Testis (tissue), 3 donors: ENCODE results near the gene NPAS1. TPM values are rescaled to one million over a fixed set of nuclear protein-coding genes. Genes with fewer than 3 reads are reported as not detected.

Source experiments
- DNase-seq: peaks from one replicate; pipeline ENCODE4 v3.0.0-alpha.2; 2019
- H3K27ac ChIP-seq, 2 donors: fragments of 200-600 bp; sonication (generic); one replicate each; pipeline ENCODE4 v1.5.1; 2019
- H3K27me3 ChIP-seq: fragments of 200-600 bp; sonication (generic); one replicate; pipeline ENCODE4 v1.5.1; 2019
- H3K36me3 ChIP-seq: fragments of 200-600 bp; sonication (generic); one replicate; pipeline ENCODE4 v1.5.1; 2017; ENCODE audit warnings: low read depth; ENCODE audit errors: missing control alignments
- H3K4me1 ChIP-seq: fragments of 200-600 bp; sonication (generic); one replicate; pipeline ENCODE4 v1.5.1; 2019
- H3K4me3 ChIP-seq, 2 donors: fragments of 200-600 bp; sonication (generic); one replicate each; pipeline ENCODE4 v1.5.1; 2017 to 2019
- H3K9me3 ChIP-seq: fragments of 200-600 bp; sonication (generic); one replicate; pipeline ENCODE4 v1.5.1; 2017
- POLR2A ChIP-seq: fragments of 450-650 bp; IDR thresholded peaks from one replicate; pipeline ENCODE4 v1.6.1; 2017; ENCODE audit warnings: antibody characterized with exemption, mild to moderate bottlenecking, moderate library complexity
- WGBS, 2 donors: methylation state at CpG; one replicate each; pipeline ENCODE4 v1.1.5; 2018; 5-methylcytosine and 5-hydroxymethylcytosine counted together
- intact Hi-C: fragments of 100-400 bp; cut with DNase I; formaldehyde crosslinking; loops from one replicate; pipeline ENCODE4 v1.15.1; 2023; ENCODE audit warnings: low total_unique reads
- polyA plus RNA-seq: library from polyadenylated mRNA; stranded (reverse); fragments of 350-450 nt; fragmentation: Illumina TruSeq; extraction: RNeasy Lipid Tissue Mini Kit (QIAGEN cat#74804); gene quantifications from one replicate; pipeline ENCODE4 v1.2.3, GENCODE V29; 2014; ENCODE audit warnings: low read depth, low replicate concordance; ENCODE audit not compliant: insufficient read depth
- total RNA-seq, 2 donors: library from RNA; depleted of rRNA; stranded (reverse); fragments of >200 nt; gene quantifications; one replicate each; pipeline ENCODE4 v1.2.3, GENCODE V29; 2016
- TF ChIP-seq, protein P1 (sequence below), 3 experiments: fragments of 450-650 bp in 2 of 3; fragments of 200-600 bp in 1 of 3; sonication (generic) in 1 of 3; IDR thresholded peaks; one replicate each; pipeline ENCODE4 v1.5.1; 2016 to 2019; ENCODE audit warnings: antibody characterized with exemption in 3 of 3, mild to moderate bottlenecking in 2 of 3, moderate library complexity in 1 of 3

NPAS1 gene
- total and polyA plus RNA-seq, 3 donors from 2014 or later, result 1.1 to 2.5 (median 1.1) TPM

DNA sequence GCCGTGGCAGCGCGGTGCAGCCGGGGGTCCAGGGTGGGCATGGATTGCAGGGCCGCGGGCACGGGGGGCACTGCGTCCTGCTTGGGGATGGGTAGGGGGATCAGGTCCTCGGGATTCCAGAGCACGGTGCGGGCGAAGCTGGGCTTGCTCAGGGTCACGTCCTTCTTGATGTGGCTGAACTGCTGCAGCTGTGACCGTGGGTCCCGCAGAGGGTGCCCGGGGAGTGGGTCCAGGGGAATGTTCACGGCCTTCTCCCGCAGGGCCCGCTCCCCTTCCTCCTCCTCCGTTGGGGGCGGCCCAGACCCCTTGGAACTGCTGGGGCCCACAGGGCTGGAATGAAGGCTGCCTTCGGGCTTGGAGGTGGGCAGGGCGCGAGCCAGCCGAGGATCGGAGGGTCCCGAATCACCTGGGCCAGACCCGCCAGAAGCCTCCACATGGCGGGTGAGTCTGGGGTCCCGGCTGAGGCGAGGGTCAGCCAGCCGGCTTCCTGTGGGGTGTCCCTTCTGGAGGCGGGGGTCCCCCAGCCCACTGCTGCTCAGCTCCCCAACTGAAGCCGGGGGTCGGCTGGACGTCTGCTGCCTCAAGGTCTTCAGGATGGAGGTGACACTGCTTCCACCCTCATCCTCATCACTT, 47.7 kb downstream of the NPAS1 start:
- intact Hi-C loops, result no loop called here
- no peaks in the 10 kb centered on the region for H3K36me3 ChIP-seq

DNA sequence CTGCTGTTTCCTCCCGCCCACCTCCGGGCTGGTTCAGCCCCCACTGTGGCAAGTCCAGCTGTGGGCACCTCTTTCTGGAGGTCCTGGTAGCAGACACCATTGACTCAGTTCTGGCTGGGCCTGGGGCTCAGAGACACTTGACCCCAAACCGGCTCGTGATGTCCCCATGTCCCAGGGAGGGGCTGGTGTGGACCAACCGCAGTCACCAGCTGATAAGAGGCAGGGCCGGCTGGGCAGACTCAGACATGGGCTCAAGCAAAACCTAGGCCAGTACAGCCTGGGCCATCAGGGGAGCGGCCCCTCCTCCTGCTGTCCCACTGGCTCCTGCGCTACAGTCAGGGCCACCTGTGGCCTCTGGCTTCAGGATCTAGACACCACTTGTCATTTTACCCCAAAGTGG, 48.6 kb downstream of the NPAS1 start:
- no peaks in the 10 kb centered on the region for H3K9me3 ChIP-seq
- no peaks in the 10 kb centered on the region for H3K27me3 ChIP-seq
- no peak for DNase-seq
- 74 to 89% methylated on average over 3 to 8 of the region's 8 CpGs for WGBS, 2 donors
- no peaks in the 10 kb centered on the region for H3K36me3 ChIP-seq
- TF ChIP-seq, protein P1, sequence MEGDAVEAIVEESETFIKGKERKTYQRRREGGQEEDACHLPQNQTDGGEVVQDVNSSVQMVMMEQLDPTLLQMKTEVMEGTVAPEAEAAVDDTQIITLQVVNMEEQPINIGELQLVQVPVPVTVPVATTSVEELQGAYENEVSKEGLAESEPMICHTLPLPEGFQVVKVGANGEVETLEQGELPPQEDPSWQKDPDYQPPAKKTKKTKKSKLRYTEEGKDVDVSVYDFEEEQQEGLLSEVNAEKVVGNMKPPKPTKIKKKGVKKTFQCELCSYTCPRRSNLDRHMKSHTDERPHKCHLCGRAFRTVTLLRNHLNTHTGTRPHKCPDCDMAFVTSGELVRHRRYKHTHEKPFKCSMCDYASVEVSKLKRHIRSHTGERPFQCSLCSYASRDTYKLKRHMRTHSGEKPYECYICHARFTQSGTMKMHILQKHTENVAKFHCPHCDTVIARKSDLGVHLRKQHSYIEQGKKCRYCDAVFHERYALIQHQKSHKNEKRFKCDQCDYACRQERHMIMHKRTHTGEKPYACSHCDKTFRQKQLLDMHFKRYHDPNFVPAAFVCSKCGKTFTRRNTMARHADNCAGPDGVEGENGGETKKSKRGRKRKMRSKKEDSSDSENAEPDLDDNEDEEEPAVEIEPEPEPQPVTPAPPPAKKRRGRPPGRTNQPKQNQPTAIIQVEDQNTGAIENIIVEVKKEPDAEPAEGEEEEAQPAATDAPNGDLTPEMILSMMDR (IDR thresholded peaks at IDR 0.05), result no peak
- no peak for TF ChIP-seq POLR2A
- intact Hi-C loops, result no loop called here
- no peak overlapping the region for H3K27ac ChIP-seq
- H3K4me1 ChIP-seq, result no peaks in the 10 kb centered on the region
- no peak overlapping the region for H3K4me3 ChIP-seq

More for the DNA sequence above, 47.7 kb downstream of the NPAS1 start:
- no peak for DNase-seq
- TF ChIP-seq, protein P1 (IDR thresholded peaks at IDR 0.05), result no peak
- no peak for TF ChIP-seq POLR2A
- Histone ChIP-seq H3K4me1 (no peaks in the 10 kb centered on the region), H3K27ac (no peak overlapping the region), H3K27me3 (no peaks in the 10 kb centered on the region), H3K4me3 (no peak overlapping the region), H3K9me3 (no peaks in the 10 kb centered on the region)
- 91% methylated on average over 31 of the region's 36 CpGs; no CpG with 5 or more reads in 1 of the 2 donors for WGBS, 2 donors

DNA sequence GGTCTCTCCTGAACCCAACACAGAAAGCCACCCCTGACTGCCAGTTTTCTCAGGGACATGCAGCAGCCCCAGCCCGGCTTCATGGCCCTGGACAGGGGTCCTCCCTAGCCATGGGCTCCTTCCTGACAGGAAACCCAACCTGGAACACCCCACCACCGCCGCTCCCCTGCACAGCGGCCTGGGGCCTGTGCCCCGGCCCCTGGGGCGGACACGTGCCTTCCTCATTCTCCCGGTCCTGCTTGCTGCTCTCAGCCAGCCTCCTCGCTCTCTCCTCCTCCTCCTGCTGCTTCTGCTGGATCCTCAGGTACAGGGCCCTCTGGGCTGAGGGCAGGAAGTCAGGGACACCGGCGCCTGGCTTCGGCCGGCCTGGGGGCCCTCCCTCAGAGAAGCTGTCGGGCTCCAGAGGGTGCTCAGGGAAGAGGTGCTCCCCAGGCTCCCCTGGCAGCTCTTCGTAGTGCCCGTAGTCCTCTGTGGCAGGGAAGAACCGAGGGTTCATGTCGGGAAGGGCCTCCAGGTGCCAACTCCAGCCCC, 49.3 kb downstream of the NPAS1 start:
- 87 to 93% methylated on average over 12 to 18 of the region's 18 CpGs for WGBS, 2 donors
- Histone ChIP-seq H3K4me1 (no peaks in the 10 kb centered on the region), H3K9me3 (no peaks in the 10 kb centered on the region), H3K27me3 (no peaks in the 10 kb centered on the region), H3K4me3 (no peak overlapping the region), H3K36me3 (no peaks in the 10 kb centered on the region), H3K27ac (no peak overlapping the region)
- TF ChIP-seq POLR2A, result no peak
- TF ChIP-seq, protein P1 (IDR thresholded peaks at IDR 0.05), result no peak
- DNase-seq, result no peak
- intact Hi-C loops, result no loop called here

DNA sequence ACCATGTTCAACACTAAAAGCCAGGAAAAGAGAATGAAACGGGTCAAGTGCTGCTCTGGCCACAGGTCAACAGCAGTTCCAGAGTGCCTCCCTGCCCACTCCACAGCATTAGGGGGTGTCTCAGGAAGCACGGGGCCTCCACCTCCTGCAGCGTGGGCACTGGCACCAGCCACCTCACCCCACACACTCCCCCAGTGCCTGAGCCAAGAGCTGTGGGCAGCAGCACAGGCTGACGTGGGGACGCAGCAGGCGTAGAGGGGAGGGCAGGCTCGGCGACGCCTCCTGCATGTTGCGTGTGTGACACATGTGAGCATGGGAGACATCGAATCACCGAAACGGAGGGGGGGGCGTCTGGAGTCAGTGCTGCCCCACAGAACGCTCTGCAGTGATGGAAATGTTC, 50.2 kb downstream of the NPAS1 start:
- Histone ChIP-seq H3K9me3 (no peaks in the 10 kb centered on the region), H3K27me3 (no peaks in the 10 kb centered on the region), H3K27ac (no peak overlapping the region), H3K36me3 (no peaks in the 10 kb centered on the region), H3K4me1 (no peaks in the 10 kb centered on the region), H3K4me3 (no peak overlapping the region)
- 87 to 89% methylated on average over 9 to 15 of the region's 15 CpGs for WGBS, 2 donors
- TF ChIP-seq POLR2A, result no peak
- TF ChIP-seq, protein P1 (IDR thresholded peaks at IDR 0.05), result no peak
- no peak for DNase-seq
- intact Hi-C loops, result loop anchor here (10.0 kb wide), 1 partner anchor 55 kb away; no protein-coding TSS in a partner anchor

DNA sequence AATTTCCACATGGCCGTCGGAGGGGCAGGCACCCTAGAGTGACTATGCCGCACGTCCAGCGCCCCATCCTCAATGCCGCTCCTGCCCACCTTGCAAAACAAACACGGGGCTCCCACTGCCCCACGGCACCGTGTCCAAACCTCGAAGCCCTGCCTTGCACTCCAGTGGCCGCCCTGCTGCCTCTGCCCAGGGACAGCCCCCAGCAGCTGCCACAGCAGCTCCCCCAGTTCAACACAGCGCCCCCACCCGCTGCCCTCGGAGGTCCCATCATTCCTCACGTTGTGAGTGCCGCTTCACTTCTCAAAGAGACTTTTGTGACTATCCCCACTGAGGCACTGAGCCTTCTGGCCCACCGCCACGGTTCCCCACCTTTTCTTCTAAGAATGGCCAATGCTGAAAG, 51.1 kb downstream of the NPAS1 start:
- Histone ChIP-seq H3K4me3 (no peak overlapping the region), H3K9me3 (no peaks in the 10 kb centered on the region), H3K4me1 (no peaks in the 10 kb centered on the region), H3K27ac (no peak overlapping the region), H3K27me3 (no peaks in the 10 kb centered on the region), H3K36me3 (no peaks in the 10 kb centered on the region)
- 91% methylated on average over 18 of the region's 18 CpGs for WGBS, 2 donors
- TF ChIP-seq, protein P1 (IDR thresholded peaks at IDR 0.05), result no peak
- no peak for TF ChIP-seq POLR2A
- DNase-seq, result no peak
- intact Hi-C loops, result loop anchor here (10.0 kb wide), 1 partner anchor 54 kb away; no protein-coding TSS in a partner anchor
